Measurements from ENCODE around the gene PHF19. TPM values are rescaled to one million over a fixed set of nuclear protein-coding genes. Genes with fewer than 3 reads are reported as not detected.

The PHF19 gene
- polyA plus RNA-seq, 3 donors, result 12.6 to 61.0 (median 12.7) TPM

GRCh38 chr9:120846906-120847305 lies 30.1 kb downstream of the PHF19 start:
- H3K27ac Mint-ChIP-seq, result no peak overlapping the region
- no peaks in the 10 kb centered on the region for H3K27me3 ChIP-seq (ENCODE audit: control insufficient read depth in 2 of 2, insufficient read depth in 2 of 2, low read length in 2 of 2)
- peaks cover 18 to 36% of the 10 kb centered on the region in 2 donors for H3K36me3 Mint-ChIP-seq
- peaks cover 14% of the 10 kb centered on the region for H3K79me2 ChIP-seq (ENCODE audit: insufficient read depth, low read length)
- no peak overlapping the region for H3K9ac ChIP-seq (ENCODE audit: insufficient read depth, low read length, poor library complexity, severe bottlenecking)
- H3K4me3 ChIP-seq (replicated peaks in 1 of 3; ENCODE audit: low read depth in 2 of 3, low read length in 3 of 3), result no peak overlapping the region
- no peak for DNase-seq
- peaks cover 0 to 2% (median 0%) of the 10 kb centered on the region in 3 donors for H3K27me3 Mint-ChIP-seq (ENCODE audit: low read depth in 3 of 3)
- no CpG with 5 or more reads among the region's 1 CpG for WGBS (ENCODE audit: insufficient coverage)
- H3K4me1 ChIP-seq (ENCODE audit: control insufficient read depth in 1 of 2, insufficient read depth in 2 of 2, low read length in 2 of 2), result peaks cover 17% of the 10 kb centered on the region in 2 donors
- H2AFZ ChIP-seq (ENCODE audit: insufficient read depth, low read depth, low read length, poor library complexity, severe bottlenecking), result no peak overlapping the region
- H3K9me3 ChIP-seq (replicated peaks in 1 of 2; ENCODE audit: control insufficient read depth in 1 of 2, insufficient read depth in 1 of 2, low read length in 2 of 2), result no peaks in the 10 kb centered on the region
- TF ChIP-seq CTCF (IDR thresholded peaks at IDR 0.05), result no peak
- H3K9me3 Mint-ChIP-seq, result peaks cover 0 to 15% (median 1%) of the 10 kb centered on the region in 7 donors
- no peak overlapping the region for H3K4me2 ChIP-seq (replicated peaks; ENCODE audit: extremely low read depth, low read length, poor library complexity, severe bottlenecking)
- H3K27ac ChIP-seq (ENCODE audit: low read depth in 1 of 2, low read length in 2 of 2), result no peak overlapping the region
- intact Hi-C loops (cut with micrococcal nuclease), result loop anchor here in 1 of 2 donors (10.0 kb wide), 1 partner anchor 52 kb away; the partner anchor contains the start of gene FBXW2
- no peak overlapping the region for H3K4me3 Mint-ChIP-seq
- H3K36me3 ChIP-seq (replicated peaks in 1 of 2; ENCODE audit: control insufficient read depth in 1 of 2, insufficient read depth in 2 of 2, low read length in 2 of 2), result peaks cover 0 to 11% of the 10 kb centered on the region in 2 donors
- peaks cover 15% of the 10 kb centered on the region for H3K4me1 Mint-ChIP-seq
- no peaks in the 10 kb centered on the region for H4K20me1 ChIP-seq (ENCODE audit: insufficient read depth, low read length)

- H3K4me1 Mint-ChIP-seq, result peaks cover 19% of the 10 kb centered on the region
- H3K4me3 Mint-ChIP-seq, result no peak overlapping the region
- Histone ChIP-seq H3K36me3 (replicated peaks in 1 of 2; ENCODE audit: control insufficient read depth in 1 of 2, insufficient read depth in 2 of 2, low read length in 2 of 2) (peaks cover 0 to 6% of the 10 kb centered on the region in 2 donors), H3K4me2 (replicated peaks; ENCODE audit: extremely low read depth, low read length, poor library complexity, severe bottlenecking) (no peak overlapping the region), H3K27ac (ENCODE audit: low read depth in 1 of 2, low read length in 2 of 2) (no peak overlapping the region), H3K4me3 (replicated peaks in 1 of 3; ENCODE audit: low read depth in 2 of 3, low read length in 3 of 3) (no peak overlapping the region), H4K20me1 (ENCODE audit: insufficient read depth, low read length) (no peaks in the 10 kb centered on the region), H3K4me1 (ENCODE audit: control insufficient read depth in 1 of 2, insufficient read depth in 2 of 2, low read length in 2 of 2) (peaks cover 20 to 21% of the 10 kb centered on the region in 2 donors), H2AFZ (ENCODE audit: insufficient read depth, low read depth, low read length, poor library complexity, severe bottlenecking) (no peak overlapping the region), H3K9me3 (replicated peaks in 1 of 2; ENCODE audit: control insufficient read depth in 1 of 2, insufficient read depth in 1 of 2, low read length in 2 of 2) (no peaks in the 10 kb centered on the region), H3K79me2 (ENCODE audit: insufficient read depth, low read length) (peaks cover 20% of the 10 kb centered on the region), H3K27me3 (ENCODE audit: control insufficient read depth in 2 of 2, insufficient read depth in 2 of 2, low read length in 2 of 2) (no peaks in the 10 kb centered on the region), H3K9ac (ENCODE audit: insufficient read depth, low read length, poor library complexity, severe bottlenecking) (no peak overlapping the region)
- peaks cover 15 to 34% of the 10 kb centered on the region in 2 donors for H3K36me3 Mint-ChIP-seq
- H3K27me3 Mint-ChIP-seq (ENCODE audit: low read depth in 3 of 3), result peaks cover 0 to 2% (median 0%) of the 10 kb centered on the region in 3 donors
- DNase-seq, result no peak
- WGBS (ENCODE audit: insufficient coverage), result no CpG with 5 or more reads among the region's 3 CpGs
- peak overlapping the region in 2 of 7 donors; percentile 3 to 17 for H3K27ac Mint-ChIP-seq
- peaks cover 0 to 17% (median 1%) of the 10 kb centered on the region in 7 donors for H3K9me3 Mint-ChIP-seq
- no peak for TF ChIP-seq CTCF (IDR thresholded peaks at IDR 0.05)
- intact Hi-C loops (cut with micrococcal nuclease), result loop anchor here in 1 of 2 donors (10.0 kb wide), 1 partner anchor 52 kb away; the partner anchor contains the start of gene FBXW2
Measured at GRCh38 chr9:120846251-120846889, 30.6 kb downstream of the PHF19 start.
